Endothelial cell of umbilical vein (primary cell): Measurements from ENCODE around the gene CDH9. TPM values are rescaled to one million over a fixed set of nuclear protein-coding genes. Genes with fewer than 3 reads are reported as not detected.

Experiments
- BruUV-seq: library from RNA; stranded (reverse); fragments of 400-500 nt; replicated peaks from 2 replicates; lab custom pipeline; 2021; lab: Mats Ljungman, UMichigan
- CTCF ChIA-PET: fragments of 300-600, 350-600 bp; sonication (Branson Sonifier 250); formaldehyde crosslinking; loops from one replicate; lab custom pipeline; 2021; ENCODE audit warnings: antibody characterized with exemption, inconsistent platforms; lab: Charles Lee
- POLR2A ChIA-PET: fragments of 300-600, 350-600 bp; sonication (Branson Sonifier 250); formaldehyde crosslinking; loops from one replicate; lab custom pipeline; 2021; ENCODE audit warnings: antibody characterized with exemption, inconsistent platforms; lab: Charles Lee
- DNase-seq: peaks from one replicate; pipeline ENCODE4 v3.0.0-alpha.2; 2011; ENCODE audit warnings: low read depth, low spot score
- FAIRE-seq: peaks from 2 replicates; lab custom pipeline; 2011; peaks lifted over from hg19 to GRCh38; lab: Jason Lieb, UNC
- H2AFZ ChIP-seq: 2 replicates; pipeline ENCODE4 v1.6.0; 2012; ENCODE audit warnings: low read depth, low read length, control low read depth, inconsistent platforms
- H3K27ac ChIP-seq: 2 replicates; pipeline ENCODE4 v1.5.1; 2011; ENCODE audit warnings: low read depth, mild to moderate bottlenecking, control low read depth, low read length, moderate library complexity; ENCODE audit not compliant: insufficient read depth
- H3K27me3 ChIP-seq, 2 experiments: 2 replicates each; pipeline versions ENCODE4 v1.6.0 to v1.6.1; 2011; ENCODE audit warnings: low read length in 2 of 2, mixed read lengths in 1 of 2; ENCODE audit not compliant: control insufficient read depth in 2 of 2, insufficient read depth in 2 of 2
- H3K36me3 ChIP-seq, 2 experiments: 2 replicates in 1 of 2; 3 replicates in 1 of 2; pipeline ENCODE4 v1.5.1; 2011; ENCODE audit warnings: low read length in 2 of 2, mild to moderate bottlenecking in 1 of 2, moderate library complexity in 1 of 2; ENCODE audit not compliant: control insufficient read depth in 2 of 2, insufficient read depth in 2 of 2; ENCODE audit errors: extremely low read depth in 1 of 2
- H3K4me1 ChIP-seq: 3 replicates; pipeline ENCODE4 v1.5.1; 2011; ENCODE audit warnings: mild to moderate bottlenecking, low read length; ENCODE audit not compliant: control insufficient read depth, insufficient read depth; ENCODE audit errors: extremely low read depth
- H3K4me2 ChIP-seq: 2 replicates; pipeline ENCODE4 v1.6.1; 2011; ENCODE audit warnings: low read length, control low read depth, mixed read lengths; ENCODE audit not compliant: insufficient read depth
- H3K4me3 ChIP-seq, 3 experiments: fragments of 200-600 bp in 1 of 3; sonication (generic), shearing (Covaris generic) in 1 of 3; replicated peaks in 1 of 3; 2 replicates each; pipeline ENCODE4 v1.5.1; 2011 to 2016; ENCODE audit warnings: control low read depth in 3 of 3, low read length in 3 of 3, mild to moderate bottlenecking in 2 of 3, inconsistent platforms in 1 of 3, low read depth in 1 of 3, moderate library complexity in 1 of 3; ENCODE audit not compliant: insufficient read depth in 1 of 3
- H3K79me2 ChIP-seq: 2 replicates; pipeline ENCODE4 v1.6.0; 2012; ENCODE audit warnings: low read length, inconsistent platforms; ENCODE audit not compliant: control insufficient read depth, insufficient read depth
- H3K9ac ChIP-seq: replicated peaks from 2 replicates; pipeline ENCODE3; 2011; ENCODE audit warnings: low read length, control low read depth; ENCODE audit not compliant: insufficient read depth; ENCODE audit errors: extremely low read depth
- H3K9me1 ChIP-seq: replicated peaks from 3 replicates; pipeline ENCODE4 v1.6.0; 2011; ENCODE audit warnings: mild to moderate bottlenecking, low read length; ENCODE audit not compliant: control insufficient read depth, insufficient read depth; ENCODE audit errors: extremely low read depth
- H3K9me3 ChIP-seq: replicated peaks from 2 replicates; pipeline ENCODE4 v1.5.1; 2012; ENCODE audit warnings: low read length, inconsistent platforms; ENCODE audit not compliant: control insufficient read depth, insufficient read depth
- H4K20me1 ChIP-seq: replicated peaks from 2 replicates; pipeline ENCODE3; 2011; ENCODE audit warnings: mild to moderate bottlenecking, low read length; ENCODE audit not compliant: control insufficient read depth, insufficient read depth; ENCODE audit errors: extremely low read depth
- CTCF ChIP-seq, 2 donors: IDR thresholded peaks; 1 replicate in 1 of 2; 2 replicates in 1 of 2; pipeline ENCODE4 v1.5.1; 2011; ENCODE audit warnings: low read length in 2 of 2, mild to moderate bottlenecking in 2 of 2, moderate library complexity in 2 of 2, control low read depth in 1 of 2, inconsistent platforms in 1 of 2, low read depth in 1 of 2; ENCODE audit not compliant: insufficient read depth in 1 of 2; ENCODE audit errors: extremely low read depth in 1 of 2
- EZH2 ChIP-seq: IDR thresholded peaks from 2 replicates; pipeline ENCODE4 v1.6.1; 2012; ENCODE audit warnings: borderline replicate concordance, low read depth, mild to moderate bottlenecking, moderate library complexity, low read length, inconsistent platforms; ENCODE audit not compliant: severe bottlenecking
- FOS ChIP-seq: IDR thresholded peaks from 2 replicates; pipeline ENCODE4 v1.6.1; 2011; ENCODE audit warnings: mild to moderate bottlenecking, low read length, moderate library complexity, borderline replicate concordance; ENCODE audit not compliant: insufficient read depth
- GATA2 ChIP-seq: IDR thresholded peaks from 2 replicates; pipeline ENCODE4 v1.7.0; 2011; ENCODE audit warnings: low read depth, mild to moderate bottlenecking, moderate library complexity, mixed read lengths, low read length; ENCODE audit not compliant: insufficient read length, insufficient read depth
- JUN ChIP-seq: IDR thresholded peaks from 2 replicates; pipeline ENCODE4 v1.6.1; 2011; ENCODE audit warnings: borderline replicate concordance, low read depth; ENCODE audit not compliant: insufficient read length, insufficient read depth
- MAX ChIP-seq: IDR thresholded peaks from 2 replicates; pipeline ENCODE4 v1.6.1; 2011; ENCODE audit not compliant: insufficient read depth, insufficient read length
- MYC ChIP-seq: IDR thresholded peaks from one replicate; pipeline ENCODE4 v1.6.1; 2011; ENCODE audit warnings: mild to moderate bottlenecking, low read depth, low read length
- POLR2AphosphoS5 ChIP-seq: IDR thresholded peaks from 2 replicates; pipeline ENCODE4 v1.6.1; 2012; ENCODE audit warnings: low read depth, mild to moderate bottlenecking, control low read depth, low read length, moderate library complexity; ENCODE audit not compliant: insufficient read depth
- dilution Hi-C: fragments of 300-500 bp; cut with MboI; formaldehyde crosslinking; loops from one replicate; pipeline ENCODE4 v1.15.0; 2019; ENCODE audit warnings: low sequenced_read_pairs; ENCODE audit not compliant: extremely low pct_ligation_motif_present
- intact Hi-C: fragments of 100-400 bp; cut with micrococcal nuclease; formaldehyde crosslinking; loops from one replicate; pipeline ENCODE4 v1.10.0; 2022
- polyA plus RNA-seq, 4 experiments: library from polyadenylated mRNA; depleted of rRNA in 3 of 4; stranded (reverse) in 3 of 4; unstranded in 1 of 4; fragments of >200 nt; gene quantifications; 2 replicates each; pipeline versions ENCODE4 v1.2.1 to v1.2.3, GENCODE V29; 2011 to 2012; ENCODE audit warnings: missing spikeins in 1 of 4
- total RNA-seq: library from RNA; stranded (reverse); gene quantifications from 2 replicates; pipeline ENCODE4 v1.2.3, GENCODE V29; 2021

Gene CDH9
- total and polyA plus RNA-seq, 2 donors (not counting 3 experiments of a cell fraction or from before 2014, with no cell fraction given), result not detected

GRCh38 chr5:26893078-26893477 is 145.3 kb downstream of the CDH9 start:
- H3K36me3 ChIP-seq, result no peaks in the 10 kb centered on the region
- no peaks in the 10 kb centered on the region for H3K4me1 ChIP-seq
- FAIRE-seq (no peak), DNase-seq (no peak)
- no peaks in the 10 kb centered on the region for H3K79me2 ChIP-seq
- peaks cover 4% of the 10 kb centered on the region for H3K9me3 ChIP-seq
- dilution Hi-C loops (no loop called here), intact Hi-C loops (no loop called here)
- no peaks in the 10 kb centered on the region for H3K9me1 ChIP-seq
- no peak for TF ChIP-seq CTCF (IDR thresholded peaks at IDR 0.05; ENCODE audit: extremely low read depth in 1 of 2, insufficient read depth in 1 of 2, low read depth in 1 of 2, low read length in 2 of 2)
- no peak for TF ChIP-seq POLR2AphosphoS5
- no peak for TF ChIP-seq GATA2
- no peak for TF ChIP-seq MAX
- TF ChIP-seq FOS, result no peak
- no peak for TF ChIP-seq EZH2
- TF ChIP-seq JUN, result no peak
- TF ChIP-seq MYC, result no peak
- POLR2A ChIA-PET, result no interaction called here
- no peaks in the 10 kb centered on the region for H3K27me3 ChIP-seq
- H3K9ac ChIP-seq, result no peak overlapping the region
- H4K20me1 ChIP-seq, result no peaks in the 10 kb centered on the region
- no peak overlapping the region for H3K4me3 ChIP-seq
- H3K4me2 ChIP-seq, result no peak overlapping the region
- BruUV-seq, result no TSS peak
- no peak overlapping the region for H3K27ac ChIP-seq
- CTCF ChIA-PET, result no interaction called here
- H2AFZ ChIP-seq, result no peak overlapping the region
